Astrocyte of the spinal cord (primary cell): ENCODE results near the gene FXYD6.
A peak's percentile ranks its signal among the peaks of the same experiment; 100 is the strongest.

Experiments used
- DNase-seq: peaks from one replicate; pipeline ENCODE4 v3.0.0; 2011; ENCODE audit warnings: low read depth, low spot score
- H3K4me3 ChIP-seq: 2 replicates; pipeline ENCODE4 v1.5.1; 2011; ENCODE audit warnings: low read depth, mild to moderate bottlenecking, low read length, moderate library complexity
- CTCF ChIP-seq: IDR thresholded peaks from 2 replicates; pipeline ENCODE4 v1.5.1; 2012; ENCODE audit warnings: low read depth, mild to moderate bottlenecking, low read length, inconsistent platforms
- in situ Hi-C: cut with HindIII; loops from 2 replicates; pipeline ENCODE4 v1.10.0; 2017; ENCODE audit warnings: low sequenced_read_pairs

Gene FXYD6

GRCh38 chr11:117852309-117852708 is 24.1 kb downstream of the FXYD6 start:
- TF ChIP-seq CTCF = no peak
- in situ Hi-C loops = no loop called here
- DNase-seq = no peak
- H3K4me3 ChIP-seq = no peak overlapping the region

- peak; percentile 8 for DNase-seq
- no peak overlapping the region for H3K4me3 ChIP-seq
- no peak for TF ChIP-seq CTCF
- in situ Hi-C loops = no loop called here
Observed at GRCh38 chr11:117851852-117852251, 24.6 kb downstream of the FXYD6 start.

DNA sequence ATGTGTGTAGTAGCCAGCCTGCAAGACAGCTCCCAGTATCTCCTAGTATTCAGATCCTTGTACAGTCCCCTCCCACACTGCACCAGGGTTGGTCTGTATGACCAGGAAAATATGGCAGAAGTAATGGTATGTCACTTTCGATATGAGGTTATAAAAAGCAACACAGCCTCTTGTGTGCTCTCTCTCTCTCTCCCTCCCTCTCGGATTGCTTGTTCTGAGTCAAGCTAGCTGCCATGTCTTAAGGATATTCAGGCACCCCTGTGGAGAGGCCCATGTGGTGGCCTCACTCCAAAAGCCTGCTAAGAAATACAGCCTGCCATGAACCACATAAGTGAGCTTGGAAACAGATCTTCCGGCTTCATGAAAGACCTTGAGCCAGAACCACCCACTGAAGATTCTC is 25.4 kb downstream of the FXYD6 start:
- no peak overlapping the region for H3K4me3 ChIP-seq
- TF ChIP-seq CTCF = no peak
- peak; percentile 83 for DNase-seq
- in situ Hi-C loops = no loop called here

DNA sequence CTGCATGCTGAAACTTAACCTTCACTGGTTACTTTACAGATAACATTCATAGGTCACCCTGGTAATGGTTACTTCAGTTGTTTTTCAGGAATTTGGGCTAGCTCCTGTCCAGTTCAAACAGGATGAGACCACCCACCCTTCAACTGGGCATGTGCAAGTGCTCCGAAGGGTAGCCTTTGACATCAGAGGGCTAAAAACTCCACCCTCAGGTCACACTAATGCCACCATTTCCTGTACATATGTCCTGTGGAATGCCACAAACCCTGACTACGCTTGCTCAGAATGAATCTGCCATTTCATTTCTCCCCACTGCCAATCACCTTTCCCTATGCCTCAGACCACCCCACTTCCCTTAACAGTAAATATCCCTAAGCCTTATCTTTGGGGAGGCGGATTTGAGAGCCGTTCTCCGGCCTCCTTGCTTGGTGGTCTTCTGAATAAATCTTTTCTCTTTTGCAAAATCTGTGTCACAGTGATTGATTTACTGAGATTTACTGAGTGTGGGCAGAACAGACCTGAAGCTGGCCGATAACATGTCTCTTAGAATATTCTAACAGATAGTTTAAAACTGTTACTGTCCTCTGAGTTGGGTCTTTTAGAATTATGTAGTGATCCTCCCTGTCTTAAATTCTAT is 26.6 kb downstream of the FXYD6 start:
- DNase-seq = no peak
- no peak overlapping the region for H3K4me3 ChIP-seq
- in situ Hi-C loops = no loop called here
- no peak for TF ChIP-seq CTCF

DNA sequence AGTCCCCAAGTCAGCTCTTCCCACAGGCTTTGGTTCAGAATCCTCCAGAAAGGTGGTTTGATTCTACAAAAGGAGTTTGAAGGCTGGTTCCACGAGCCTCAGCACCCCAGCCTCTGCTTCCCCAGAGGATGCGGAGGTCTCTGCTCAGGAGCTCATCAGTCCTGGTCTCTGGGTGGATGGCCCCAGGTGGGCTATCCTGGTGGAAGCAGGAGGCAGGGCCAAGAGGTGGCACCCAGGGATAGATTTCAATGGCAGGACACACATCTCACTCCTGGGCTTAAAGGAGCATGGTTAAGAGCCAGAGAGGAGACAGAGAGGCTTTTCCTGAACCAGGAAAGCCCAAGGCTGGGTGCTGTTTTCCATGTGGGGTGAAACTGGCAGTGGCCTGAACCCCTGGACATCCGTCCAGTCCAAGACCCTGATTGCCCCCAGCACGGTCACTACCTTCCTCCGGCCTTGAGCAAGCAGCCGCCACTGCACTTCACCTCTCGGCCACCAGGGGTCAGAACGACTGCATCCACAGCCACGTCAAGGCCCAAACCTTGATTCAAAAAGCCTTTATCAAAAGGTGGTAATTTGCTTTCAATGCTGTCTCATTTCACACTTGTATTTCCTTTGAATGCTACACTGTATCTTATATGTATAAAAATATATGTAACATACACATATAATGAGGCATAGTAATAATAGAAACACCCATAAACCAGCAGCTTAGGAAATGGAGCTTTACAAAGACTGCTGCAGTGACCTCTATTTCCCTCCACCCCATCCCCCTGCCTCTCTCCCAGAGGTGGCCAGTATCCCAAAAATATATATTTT is 32.6 kb downstream of the FXYD6 start:
- in situ Hi-C loops = no loop called here
- no peak overlapping the region for H3K4me3 ChIP-seq
- peak; percentile 71 for DNase-seq
- peak; percentile 99 for TF ChIP-seq CTCF

- in situ Hi-C loops = no loop called here
- H3K4me3 ChIP-seq = no peak overlapping the region
- TF ChIP-seq CTCF = no peak
- DNase-seq = no peak
Observed at GRCh38 chr11:117842131-117842941, 34.1 kb downstream of the FXYD6 start.
